ENCODE results near the gene CCDC9B.

GRCh38 chr15:40282147-40282868 lies 58.4 kb downstream of the CCDC9B start:
- TF ChIP-seq POLR2A (IDR thresholded peaks at IDR 0.05) (no peak), CTCF (IDR thresholded peaks at IDR 0.05) (peak in 2 of 4 experiments; percentile 13)

Measured in uterus (tissue), 2 donors.